ENCODE data around the gene MED20.

GRCh38 chr6:41955412-41955811, 34.5 kb upstream of the MED20 start:
- TF ChIP-seq, protein P1, sequence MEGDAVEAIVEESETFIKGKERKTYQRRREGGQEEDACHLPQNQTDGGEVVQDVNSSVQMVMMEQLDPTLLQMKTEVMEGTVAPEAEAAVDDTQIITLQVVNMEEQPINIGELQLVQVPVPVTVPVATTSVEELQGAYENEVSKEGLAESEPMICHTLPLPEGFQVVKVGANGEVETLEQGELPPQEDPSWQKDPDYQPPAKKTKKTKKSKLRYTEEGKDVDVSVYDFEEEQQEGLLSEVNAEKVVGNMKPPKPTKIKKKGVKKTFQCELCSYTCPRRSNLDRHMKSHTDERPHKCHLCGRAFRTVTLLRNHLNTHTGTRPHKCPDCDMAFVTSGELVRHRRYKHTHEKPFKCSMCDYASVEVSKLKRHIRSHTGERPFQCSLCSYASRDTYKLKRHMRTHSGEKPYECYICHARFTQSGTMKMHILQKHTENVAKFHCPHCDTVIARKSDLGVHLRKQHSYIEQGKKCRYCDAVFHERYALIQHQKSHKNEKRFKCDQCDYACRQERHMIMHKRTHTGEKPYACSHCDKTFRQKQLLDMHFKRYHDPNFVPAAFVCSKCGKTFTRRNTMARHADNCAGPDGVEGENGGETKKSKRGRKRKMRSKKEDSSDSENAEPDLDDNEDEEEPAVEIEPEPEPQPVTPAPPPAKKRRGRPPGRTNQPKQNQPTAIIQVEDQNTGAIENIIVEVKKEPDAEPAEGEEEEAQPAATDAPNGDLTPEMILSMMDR (IDR thresholded peaks at IDR 0.05; ENCODE audit: insufficient read depth, low read depth, low read length), result no peak
- TF ChIP-seq EZH2 (IDR thresholded peaks at IDR 0.05; ENCODE audit: insufficient read depth, low read length), result no peak

Data from astrocyte (in vitro differentiated cells and primary cell).